ENCODE data around the gene CMAS.

CMAS gene

GRCh38 chr12:22083167-22083566, 37.1 kb downstream of the CMAS start:
- no peak for TF ChIP-seq FOXP2 (optimal IDR thresholded peaks at IDR 0.05; ENCODE audit: borderline replicate concordance, extremely low read depth, extremely low read length, insufficient read depth)
- TF ChIP-seq SIN3A (IDR thresholded peaks at IDR 0.05; ENCODE audit: borderline replicate concordance, insufficient read depth, low read length): no peak
- TF ChIP-seq TAF1 (IDR thresholded peaks at IDR 0.05; ENCODE audit: borderline replicate concordance, insufficient read depth, low read length): no peak

- TF ChIP-seq POLR2AphosphoS5 (IDR thresholded peaks at IDR 0.05; ENCODE audit: low read depth, low read length): no peak
- no peak for TF ChIP-seq REST (IDR thresholded peaks at IDR 0.05; ENCODE audit: insufficient read depth in 1 of 2, low read depth in 2 of 2, low read length in 2 of 2)
- TF ChIP-seq TAF1 (IDR thresholded peaks at IDR 0.05; ENCODE audit: borderline replicate concordance, insufficient read depth, low read length): no peak
- no peak for TF ChIP-seq FOXP2 (optimal IDR thresholded peaks at IDR 0.05; ENCODE audit: borderline replicate concordance, extremely low read depth, extremely low read length, insufficient read depth)
- TF ChIP-seq SIN3A (IDR thresholded peaks at IDR 0.05; ENCODE audit: borderline replicate concordance, insufficient read depth, low read length): no peak
These were observed 38.8 kb downstream of the CMAS start for GRCh38 chr12:22084852-22085251.

- TF ChIP-seq SIN3A (IDR thresholded peaks at IDR 0.05; ENCODE audit: borderline replicate concordance, insufficient read depth, low read length) (no peak), POLR2AphosphoS5 (IDR thresholded peaks at IDR 0.05; ENCODE audit: low read depth, low read length) (no peak), FOXP2 (optimal IDR thresholded peaks at IDR 0.05; ENCODE audit: borderline replicate concordance, extremely low read depth, extremely low read length, insufficient read depth) (no peak), REST (IDR thresholded peaks at IDR 0.05; ENCODE audit: insufficient read depth in 1 of 2, low read depth in 2 of 2, low read length in 2 of 2) (no peak), TAF1 (IDR thresholded peaks at IDR 0.05; ENCODE audit: borderline replicate concordance, insufficient read depth, low read length) (no peak)
These were observed 42.9 kb downstream of the CMAS start for GRCh38 chr12:22088886-22089285.

- TF ChIP-seq REST (IDR thresholded peaks at IDR 0.05; ENCODE audit: insufficient read depth in 1 of 2, low read depth in 2 of 2, low read length in 2 of 2) (no peak), FOXP2 (optimal IDR thresholded peaks at IDR 0.05; ENCODE audit: borderline replicate concordance, extremely low read depth, extremely low read length, insufficient read depth) (no peak), SIN3A (IDR thresholded peaks at IDR 0.05; ENCODE audit: borderline replicate concordance, insufficient read depth, low read length) (no peak), TAF1 (IDR thresholded peaks at IDR 0.05; ENCODE audit: borderline replicate concordance, insufficient read depth, low read length) (no peak), POLR2AphosphoS5 (IDR thresholded peaks at IDR 0.05; ENCODE audit: low read depth, low read length) (no peak)
These were observed 43.5 kb downstream of the CMAS start for GRCh38 chr12:22089486-22089885.

- TF ChIP-seq POLR2AphosphoS5 (IDR thresholded peaks at IDR 0.05; ENCODE audit: low read depth, low read length): no peak
- TF ChIP-seq REST (IDR thresholded peaks at IDR 0.05; ENCODE audit: insufficient read depth in 1 of 2, low read depth in 2 of 2, low read length in 2 of 2): no peak
- TF ChIP-seq TAF1 (IDR thresholded peaks at IDR 0.05; ENCODE audit: borderline replicate concordance, insufficient read depth, low read length): no peak
- TF ChIP-seq FOXP2 (optimal IDR thresholded peaks at IDR 0.05; ENCODE audit: borderline replicate concordance, extremely low read depth, extremely low read length, insufficient read depth): no peak
- TF ChIP-seq SIN3A (IDR thresholded peaks at IDR 0.05; ENCODE audit: borderline replicate concordance, insufficient read depth, low read length): no peak
These were observed 55.1 kb downstream of the CMAS start for GRCh38 chr12:22100958-22101748.

Measured in PFSK-1 (cell line).